ENCODE measurements around the gene GABRA4. TPM values are rescaled to one million over a fixed set of nuclear protein-coding genes. Genes with fewer than 3 reads are reported as not detected.

Gene GABRA4
- total and polyA plus RNA-seq, 9 donors = 0.03 to 0.24 (median 0.03) TPM; not detected in 6

GRCh38 chr4:46890056-46890455 is 103.3 kb downstream of the GABRA4 start:
- no peak overlapping the region for H3K27ac ChIP-seq (ENCODE audit: low read length)
- H3K27me3 ChIP-seq (ENCODE audit: control insufficient read depth, insufficient read depth, low read length) = no peaks in the 10 kb centered on the region
- H3K4me3 ChIP-seq (ENCODE audit: low read length) = no peak overlapping the region
- H3K36me3 ChIP-seq (ENCODE audit: control insufficient read depth, insufficient read depth, low read length) = no peaks in the 10 kb centered on the region
- H3K4me1 ChIP-seq (ENCODE audit: control insufficient read depth, insufficient read depth, low read length) = no peaks in the 10 kb centered on the region
- no CpG with 5 or more reads among the region's 2 CpGs for WGBS (ENCODE audit: insufficient coverage)
- DNase-seq = peak; percentile 20
- H3K9me3 ChIP-seq (replicated peaks; ENCODE audit: control insufficient read depth, low read depth, low read length) = no peaks in the 10 kb centered on the region

- WGBS (ENCODE audit: insufficient coverage) = 86% methylated on average over 1 of the region's 2 CpGs
- no peak overlapping the region for H3K4me3 ChIP-seq (ENCODE audit: low read length)
- H3K9me3 ChIP-seq (replicated peaks; ENCODE audit: control insufficient read depth, low read depth, low read length) = no peaks in the 10 kb centered on the region
- no peaks in the 10 kb centered on the region for H3K27me3 ChIP-seq (ENCODE audit: control insufficient read depth, insufficient read depth, low read length)
- no peaks in the 10 kb centered on the region for H3K4me1 ChIP-seq (ENCODE audit: control insufficient read depth, insufficient read depth, low read length)
- no peak overlapping the region for H3K27ac ChIP-seq (ENCODE audit: low read length)
- no peaks in the 10 kb centered on the region for H3K36me3 ChIP-seq (ENCODE audit: control insufficient read depth, insufficient read depth, low read length)
- no peak for DNase-seq
Observed at GRCh38 chr4:46889410-46889809, 104.0 kb downstream of the GABRA4 start.

- H3K36me3 ChIP-seq (ENCODE audit: control insufficient read depth, insufficient read depth, low read length) = no peaks in the 10 kb centered on the region
- no peak overlapping the region for H3K4me3 ChIP-seq (ENCODE audit: low read length)
- no peak overlapping the region for H3K27ac ChIP-seq (ENCODE audit: low read length)
- no peaks in the 10 kb centered on the region for H3K27me3 ChIP-seq (ENCODE audit: control insufficient read depth, insufficient read depth, low read length)
- whole genome bisulfite sequencing (ENCODE audit: insufficient coverage) = no CpG with 5 or more reads among the region's 2 CpGs
- H3K4me1 ChIP-seq (ENCODE audit: control insufficient read depth, insufficient read depth, low read length) = no peaks in the 10 kb centered on the region
- peak; percentile 11 for DNase-seq
- no peaks in the 10 kb centered on the region for H3K9me3 ChIP-seq (replicated peaks; ENCODE audit: control insufficient read depth, low read depth, low read length)
Observed at GRCh38 chr4:46886711-46887110, 106.7 kb downstream of the GABRA4 start.

GRCh38 chr4:46878641-46879040 is 114.7 kb downstream of the GABRA4 start:
- no CpG with 5 or more reads among the region's 3 CpGs for WGBS (ENCODE audit: insufficient coverage)
- Histone ChIP-seq H3K4me3 (ENCODE audit: low read length) (no peak overlapping the region), H3K9me3 (replicated peaks; ENCODE audit: control insufficient read depth, low read depth, low read length) (no peaks in the 10 kb centered on the region), H3K27me3 (ENCODE audit: control insufficient read depth, insufficient read depth, low read length) (no peaks in the 10 kb centered on the region), H3K36me3 (ENCODE audit: control insufficient read depth, insufficient read depth, low read length) (no peaks in the 10 kb centered on the region), H3K4me1 (ENCODE audit: control insufficient read depth, insufficient read depth, low read length) (no peaks in the 10 kb centered on the region), H3K27ac (ENCODE audit: low read length) (no peak overlapping the region)
- no peak for DNase-seq

- DNase-seq = no peak
- H3K27me3 ChIP-seq (ENCODE audit: control insufficient read depth, insufficient read depth, low read length) = no peaks in the 10 kb centered on the region
- H3K9me3 ChIP-seq (replicated peaks; ENCODE audit: control insufficient read depth, low read depth, low read length) = no peaks in the 10 kb centered on the region
- H3K4me1 ChIP-seq (ENCODE audit: control insufficient read depth, insufficient read depth, low read length) = no peaks in the 10 kb centered on the region
- H3K27ac ChIP-seq (ENCODE audit: low read length) = no peak overlapping the region
- H3K4me3 ChIP-seq (ENCODE audit: low read length) = no peak overlapping the region
- H3K36me3 ChIP-seq (ENCODE audit: control insufficient read depth, insufficient read depth, low read length) = no peaks in the 10 kb centered on the region
- WGBS (ENCODE audit: insufficient coverage) = no CpG with 5 or more reads among the region's 1 CpG
Observed at GRCh38 chr4:46874811-46875210, 118.6 kb downstream of the GABRA4 start.

GRCh38 chr4:46870411-46870810 is 123.0 kb downstream of the GABRA4 start:
- Histone ChIP-seq H3K4me1 (ENCODE audit: control insufficient read depth, insufficient read depth, low read length) (no peaks in the 10 kb centered on the region), H3K4me3 (ENCODE audit: low read length) (no peak overlapping the region), H3K27me3 (ENCODE audit: control insufficient read depth, insufficient read depth, low read length) (no peaks in the 10 kb centered on the region), H3K36me3 (ENCODE audit: control insufficient read depth, insufficient read depth, low read length) (no peaks in the 10 kb centered on the region), H3K9me3 (replicated peaks; ENCODE audit: control insufficient read depth, low read depth, low read length) (no peaks in the 10 kb centered on the region), H3K27ac (ENCODE audit: low read length) (no peak overlapping the region)
- DNase-seq = no peak
- 67% methylated on average over 1 of the region's 2 CpGs for WGBS (ENCODE audit: insufficient coverage)

Other genes with a start within 250 kb of the GABRA4 start
- gene COX7B2, start 84.3 kb downstream of the GABRA4 start, total RNA-seq = not detected
- gene COX7B2, start 84.3 kb downstream of the GABRA4 start, polyA plus RNA-seq (ENCODE audit: insufficient read depth in 1 of 8, insufficient read length in 8 of 8, low replicate concordance in 1 of 8) = not detected
- gene GABRB1, start 38.0 kb upstream of the GABRA4 start, total RNA-seq = not detected
- under 1 TPM in 3 of 8 donors, not detected in 5; 0.12 to 0.26 (median 0.14) TPM for gene GABRB1, start 38.0 kb upstream of the GABRA4 start, polyA plus RNA-seq (ENCODE audit: insufficient read depth in 1 of 8, insufficient read length in 8 of 8, low replicate concordance in 1 of 8)